ENCODE results near the gene ISY1.

GRCh38 chr3:129162729-129163579 is 2.1 kb upstream of the ISY1 start:
- no peak for TF ChIP-seq CTCF (IDR thresholded peaks at IDR 0.05)
- no peak for TF ChIP-seq POLR2A (IDR thresholded peaks at IDR 0.05)
